Trophoblast cell (in vitro differentiated cells and primary cell): ENCODE measurements around the gene TFF2.

Experiments
- DNase-seq, 2 donors: peaks; one replicate each; pipeline ENCODE4 v3.0.0-alpha.2; 2016
- H2AFZ ChIP-seq: 2 replicates; pipeline ENCODE4 v1.6.1; 2013; ENCODE audit warnings: low read length, moderate library complexity, mild to moderate bottlenecking; ENCODE audit not compliant: insufficient read depth, poor library complexity
- H2AK5ac ChIP-seq: 2 replicates; pipeline ENCODE4 v1.6.1; 2013; ENCODE audit warnings: mild to moderate bottlenecking, low read length
- H2BK120ac ChIP-seq: 2 replicates; pipeline ENCODE4 v1.6.1; 2013; ENCODE audit warnings: low read length, mild to moderate bottlenecking, moderate library complexity; ENCODE audit not compliant: insufficient read depth, poor library complexity
- H2BK12ac ChIP-seq: 2 replicates; pipeline ENCODE4 v1.6.1; 2013; ENCODE audit warnings: mild to moderate bottlenecking, low read length, moderate library complexity
- H2BK5ac ChIP-seq: 2 replicates; pipeline ENCODE4 v1.6.1; 2013; ENCODE audit warnings: low read length, low read depth, moderate library complexity, mild to moderate bottlenecking; ENCODE audit not compliant: poor library complexity
- H3K14ac ChIP-seq: 2 replicates; pipeline ENCODE4 v1.6.1; 2013; ENCODE audit warnings: mild to moderate bottlenecking, low read length
- H3K18ac ChIP-seq: 2 replicates; pipeline ENCODE4 v1.6.1; 2013; ENCODE audit warnings: mild to moderate bottlenecking, low read length
- H3K23ac ChIP-seq: 2 replicates; pipeline ENCODE4 v1.6.1; 2013; ENCODE audit warnings: low read length
- H3K27ac ChIP-seq: 2 replicates; pipeline ENCODE4 v1.5.1; 2013; ENCODE audit warnings: low read depth, mild to moderate bottlenecking, inconsistent platforms, low read length, moderate library complexity
- H3K27me3 ChIP-seq: 2 replicates; pipeline ENCODE4 v1.6.1; 2013; ENCODE audit warnings: inconsistent platforms, mild to moderate bottlenecking, low read length, moderate library complexity; ENCODE audit not compliant: insufficient read depth
- H3K36me3 ChIP-seq, 2 experiments: 1 replicate in 1 of 2; 2 replicates in 1 of 2; pipeline ENCODE4 v1.6.1; 2013; ENCODE audit warnings: low read length in 2 of 2, mild to moderate bottlenecking in 2 of 2, moderate library complexity in 1 of 2; ENCODE audit not compliant: insufficient read depth in 2 of 2, control insufficient read depth in 1 of 2
- H3K4ac ChIP-seq: 2 replicates; pipeline ENCODE4 v1.6.1; 2013; ENCODE audit warnings: low read depth, mild to moderate bottlenecking, low read length, moderate library complexity
- H3K4me1 ChIP-seq, 2 experiments: 1 replicate in 1 of 2; 2 replicates in 1 of 2; pipeline ENCODE4 v1.6.1; 2013; ENCODE audit warnings: low read length in 2 of 2, mild to moderate bottlenecking in 2 of 2, moderate library complexity in 1 of 2; ENCODE audit not compliant: insufficient read depth in 2 of 2, control insufficient read depth in 1 of 2
- H3K4me2 ChIP-seq: 2 replicates; pipeline ENCODE4 v1.6.1; 2013; ENCODE audit warnings: inconsistent platforms, mild to moderate bottlenecking, low read length, moderate library complexity
- H3K4me3 ChIP-seq: 2 replicates; pipeline ENCODE4 v1.5.1; 2013; ENCODE audit warnings: mild to moderate bottlenecking, low read depth, low read length, inconsistent platforms
- H3K79me1 ChIP-seq: one replicate; pipeline ENCODE4 v1.6.1; 2013; ENCODE audit warnings: low read length
- H3K79me2 ChIP-seq: 2 replicates; pipeline ENCODE4 v1.6.1; 2013; ENCODE audit warnings: low read length, mild to moderate bottlenecking; ENCODE audit not compliant: control insufficient read depth, insufficient read depth, poor library complexity
- H3K9ac ChIP-seq: 2 replicates; pipeline ENCODE4 v1.6.1; 2013; ENCODE audit warnings: mild to moderate bottlenecking, low read length
- H3K9me3 ChIP-seq: 2 replicates; pipeline ENCODE4 v1.6.1; 2013; ENCODE audit warnings: low read depth, mild to moderate bottlenecking, control low read depth, inconsistent platforms, low read length; ENCODE audit not compliant: insufficient read depth
- H4K12ac ChIP-seq: 2 replicates; pipeline ENCODE4 v1.6.1; 2013; ENCODE audit warnings: low read depth, mild to moderate bottlenecking, low read length, moderate library complexity
- H4K8ac ChIP-seq: 2 replicates; pipeline ENCODE4 v1.6.1; 2013; ENCODE audit warnings: low read depth, mild to moderate bottlenecking, low read length, moderate library complexity
- H4K91ac ChIP-seq: one replicate; pipeline ENCODE4 v1.6.1; 2013; ENCODE audit warnings: low read depth, mild to moderate bottlenecking, low read length, moderate library complexity
- WGBS: extraction: QIAGEN DNeasy Blood & Tissue Kit; methylation state at CpG from one replicate; pipeline ENCODE4 v1.1.7; 2013; ENCODE audit warnings: missing lambda C conversion rate; ENCODE audit not compliant: insufficient read length, insufficient coverage; ENCODE audit errors: extremely low coverage; 5-methylcytosine and 5-hydroxymethylcytosine counted together

Gene TFF2

DNA sequence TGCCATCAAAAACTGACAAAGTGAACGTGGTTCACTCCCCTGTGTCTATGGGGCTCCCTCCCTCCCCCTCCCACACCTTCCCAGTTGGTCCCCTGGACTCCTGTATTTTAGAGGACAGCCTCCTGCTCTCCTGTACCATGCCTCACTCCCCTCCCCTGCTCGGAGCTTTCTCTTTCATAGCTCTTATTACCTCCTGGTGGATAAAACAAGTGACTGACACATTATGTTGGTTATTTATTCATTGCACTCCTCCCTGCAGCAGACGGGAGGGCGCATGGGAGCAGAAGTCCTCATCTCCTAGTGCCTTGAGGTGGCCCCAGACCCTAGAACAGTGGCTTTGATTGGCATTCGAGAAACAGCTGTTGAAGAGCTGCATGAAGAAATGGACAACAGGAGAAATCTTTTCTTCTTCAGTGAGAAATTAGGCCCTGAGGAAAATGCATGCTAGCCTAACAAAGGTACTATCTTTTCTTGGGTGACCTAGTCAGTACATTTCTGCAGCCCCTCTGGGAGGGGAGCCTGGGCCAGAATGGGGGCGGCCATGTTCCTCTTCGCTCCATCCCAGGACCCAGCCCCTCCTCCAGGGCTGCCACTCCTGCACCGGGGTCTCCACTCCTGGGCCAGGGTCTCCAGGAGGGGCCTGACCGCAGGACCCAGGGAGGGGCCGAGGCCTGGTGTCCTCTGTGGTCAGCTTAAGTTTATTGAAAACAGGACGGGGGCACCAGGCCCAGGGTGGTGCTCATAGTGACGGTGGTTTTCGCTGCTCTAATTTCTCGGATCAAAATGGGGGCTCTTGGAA lies 16.8 kb upstream of the TFF2 start:
- H3K14ac ChIP-seq = no peak overlapping the region
- H4K91ac ChIP-seq = no peak overlapping the region
- no peak overlapping the region for H2AFZ ChIP-seq
- no peak overlapping the region for H3K18ac ChIP-seq
- H3K27me3 ChIP-seq = no peaks in the 10 kb centered on the region
- no peak overlapping the region for H4K12ac ChIP-seq
- peaks cover 0 to 4% of the 10 kb centered on the region in 2 experiments for H3K4me1 ChIP-seq
- H2BK12ac ChIP-seq = no peak overlapping the region
- WGBS = no CpG with 5 or more reads among the region's 14 CpGs
- no peaks in the 10 kb centered on the region for H3K36me3 ChIP-seq
- no peak overlapping the region for H3K4me3 ChIP-seq
- no peak overlapping the region for H2BK120ac ChIP-seq
- H3K4me2 ChIP-seq = no peak overlapping the region
- H3K27ac ChIP-seq = no peak overlapping the region
- no peak overlapping the region for H2AK5ac ChIP-seq
- H3K79me1 ChIP-seq = no peaks in the 10 kb centered on the region
- H3K9ac ChIP-seq = no peak overlapping the region
- no peak overlapping the region for H3K23ac ChIP-seq
- no peak overlapping the region for H2BK5ac ChIP-seq
- H3K9me3 ChIP-seq = no peaks in the 10 kb centered on the region
- no peak overlapping the region for H3K4ac ChIP-seq
- no peak for DNase-seq
- no peak overlapping the region for H4K8ac ChIP-seq
- no peaks in the 10 kb centered on the region for H3K79me2 ChIP-seq

GRCh38 chr21:42366292-42367010 lies 15.7 kb upstream of the TFF2 start, which contains the start of gene TFF1:
Gene TFF1, minus strand, starts transcription at chr21:42366535. Its CDS starts 40 bp downstream, at chr21:42366495.
- Histone ChIP-seq H2BK120ac (no peak within 1 kb of the TSS), H3K36me3 (no peaks in the 10 kb centered on the region), H3K9me3 (no peaks in the 10 kb centered on the region), H3K9ac (no peak within 1 kb of the TSS), H3K27ac (no peak within 1 kb of the TSS), H4K91ac (no peak within 1 kb of the TSS), H4K8ac (no peak within 1 kb of the TSS), H4K12ac (no peak within 1 kb of the TSS), H3K4me3 (no peak within 1 kb of the TSS), H3K23ac (no peak within 1 kb of the TSS), H2AK5ac (no peak within 1 kb of the TSS), H3K18ac (no peak within 1 kb of the TSS), H2BK12ac (no peak within 1 kb of the TSS), H3K27me3 (no peaks in the 10 kb centered on the region), H3K4me2 (no peak within 1 kb of the TSS), H3K4me1 (peaks cover 0 to 4% of the 10 kb centered on the region in 2 experiments), H2AFZ (no peak within 1 kb of the TSS), H2BK5ac (no peak within 1 kb of the TSS), H3K79me1 (no peaks in the 10 kb centered on the region), H3K4ac (no peak within 1 kb of the TSS), H3K14ac (no peak within 1 kb of the TSS), H3K79me2 (no peaks in the 10 kb centered on the region)
- WGBS = no CpG with 5 or more reads among the region's 19 CpGs
- DNase-seq = no peak

GRCh38 chr21:42365770-42366169 lies 15.0 kb upstream of the TFF2 start:
- Histone ChIP-seq H3K4me2 (no peak overlapping the region), H3K23ac (no peak overlapping the region), H3K79me1 (no peaks in the 10 kb centered on the region), H3K9me3 (no peaks in the 10 kb centered on the region), H3K36me3 (no peaks in the 10 kb centered on the region), H3K4me3 (no peak overlapping the region), H2BK120ac (no peak overlapping the region), H3K14ac (no peak overlapping the region), H2BK12ac (no peak overlapping the region), H2AFZ (no peak overlapping the region), H3K79me2 (no peaks in the 10 kb centered on the region), H3K9ac (no peak overlapping the region), H3K4me1 (peaks cover 0 to 4% of the 10 kb centered on the region in 2 experiments), H3K27ac (no peak overlapping the region), H3K27me3 (no peaks in the 10 kb centered on the region), H3K18ac (no peak overlapping the region), H4K12ac (no peak overlapping the region), H4K8ac (no peak overlapping the region), H4K91ac (no peak overlapping the region), H3K4ac (no peak overlapping the region), H2AK5ac (no peak overlapping the region), H2BK5ac (no peak overlapping the region)
- no peak for DNase-seq
- no CpG with 5 or more reads among the region's 6 CpGs for WGBS

- DNase-seq = peak; percentile 74 to 78
- Histone ChIP-seq H3K18ac (no peak overlapping the region), H3K79me2 (no peaks in the 10 kb centered on the region), H3K27ac (no peak overlapping the region), H3K4me3 (no peak overlapping the region), H3K4ac (no peak overlapping the region), H2BK120ac (no peak overlapping the region), H4K91ac (no peak overlapping the region), H2AK5ac (no peak overlapping the region), H4K8ac (no peak overlapping the region), H3K4me1 (peaks cover 0 to 2% of the 10 kb centered on the region in 2 experiments), H3K9me3 (peaks cover 2% of the 10 kb centered on the region), H3K36me3 (no peaks in the 10 kb centered on the region), H2BK5ac (no peak overlapping the region), H4K12ac (no peak overlapping the region), H2BK12ac (no peak overlapping the region), H3K4me2 (no peak overlapping the region), H3K79me1 (no peaks in the 10 kb centered on the region), H2AFZ (no peak overlapping the region), H3K9ac (no peak overlapping the region), H3K14ac (no peak overlapping the region), H3K27me3 (no peaks in the 10 kb centered on the region), H3K23ac (no peak overlapping the region)
- WGBS = no CpG with 5 or more reads among the region's 13 CpGs
Measured at GRCh38 chr21:42364304-42364865, 13.6 kb upstream of the TFF2 start.
